Measurements from ENCODE around the gene DNASE1L1.
"Not testable (repeated sequence)": the region's sequence is repeated elsewhere in the genome, so short reads cannot be mapped to it uniquely, and the experiment has no call there.

Gene DNASE1L1

DNA sequence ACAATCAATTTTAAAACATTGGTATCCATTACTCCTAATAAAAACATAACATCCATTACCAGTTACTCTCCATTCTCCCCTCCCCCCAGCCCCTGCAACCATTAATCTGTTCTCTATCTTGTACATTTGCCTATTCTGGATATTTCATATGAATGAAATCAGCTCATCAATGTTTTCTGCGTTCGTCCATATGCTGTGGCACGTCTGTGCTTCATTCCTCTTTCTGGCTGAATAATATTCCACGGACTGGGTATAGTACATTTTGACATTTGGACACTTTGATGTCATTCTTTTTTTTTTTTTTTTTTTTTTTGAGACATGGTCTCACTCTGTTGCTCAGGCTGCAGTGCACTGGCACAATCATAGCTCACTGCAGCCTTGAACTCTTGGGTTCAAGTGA is 5.2 kb downstream of the DNASE1L1 start:
- DNase-seq (ENCODE audit: low read depth) = no peak

- DNase-seq (ENCODE audit: low read depth) = no peak
Observed at GRCh38 chrX:154403192-154403591, 5.9 kb downstream of the DNASE1L1 start.

GRCh38 chrX:154402622-154403127 is 6.4 kb downstream of the DNASE1L1 start:
- no peak for DNase-seq (ENCODE audit: low read depth)

- no peak for DNase-seq (ENCODE audit: low read depth)
Observed at GRCh38 chrX:154401918-154402621, 7.0 kb downstream of the DNASE1L1 start.

DNA sequence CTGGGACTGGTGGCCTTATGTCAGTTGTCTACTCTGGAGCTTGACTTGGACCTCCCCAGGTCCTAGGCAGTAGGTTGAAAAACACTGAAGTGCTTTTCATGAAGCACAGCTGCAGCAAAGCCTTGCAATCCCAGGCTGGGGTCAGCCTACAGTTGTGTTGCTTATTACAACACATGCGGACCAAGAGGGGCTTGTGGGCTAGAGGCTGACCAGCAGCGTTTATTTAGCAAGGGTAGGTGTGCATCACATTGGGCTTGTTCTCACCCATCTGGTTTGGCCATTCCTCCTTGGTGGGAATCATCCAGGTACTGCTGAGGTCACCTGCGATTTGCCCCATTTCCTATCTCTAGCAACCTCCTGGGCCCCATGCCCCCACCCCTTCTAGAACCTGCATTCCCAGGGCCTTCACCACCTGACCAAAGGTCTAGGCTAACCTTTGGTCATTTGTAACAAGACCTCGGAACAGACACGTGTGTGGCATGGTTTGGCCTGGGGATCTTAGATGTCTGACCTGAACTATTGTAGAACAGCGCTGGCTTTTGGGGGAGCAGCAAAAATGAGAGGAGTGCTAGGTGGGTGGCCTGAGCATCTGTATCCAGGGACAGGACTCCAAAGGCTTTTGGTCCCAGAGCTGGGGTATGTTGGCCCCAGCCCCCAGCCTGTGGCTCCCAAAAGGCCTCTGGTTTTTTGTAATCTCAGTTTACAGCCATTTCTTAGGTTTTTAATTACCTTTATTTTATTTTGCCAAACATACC is 7.8 kb downstream of the DNASE1L1 start:
- no peak for DNase-seq (ENCODE audit: low read depth)

DNA sequence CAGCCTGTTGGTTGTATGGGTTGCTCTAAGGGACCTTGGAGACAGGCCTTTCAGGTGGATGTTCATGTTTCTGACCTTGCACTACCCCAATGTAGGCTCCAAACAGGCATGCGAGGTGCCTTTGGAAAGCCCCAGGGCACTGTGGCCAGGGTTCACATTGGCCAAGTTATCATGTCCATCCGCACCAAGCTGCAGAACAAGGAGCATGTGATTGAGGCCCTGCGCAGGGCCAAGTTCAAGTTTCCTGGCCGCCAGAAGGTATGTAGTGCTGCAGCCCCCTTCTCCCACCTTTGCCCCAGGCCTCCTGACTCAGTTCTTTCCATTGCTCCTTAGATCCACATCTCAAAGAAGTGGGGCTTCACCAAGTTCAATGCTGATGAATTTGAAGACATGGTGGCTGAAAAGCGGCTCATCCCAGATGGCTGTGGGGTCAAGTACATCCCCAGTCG is 8.7 kb downstream of the DNASE1L1 start:
- not testable (repeated sequence) for DNase-seq (ENCODE audit: low read depth)

GRCh38 chrX:154399527-154400368 is 9.3 kb downstream of the DNASE1L1 start:
- DNase-seq (ENCODE audit: low read depth) = no peak

DNA sequence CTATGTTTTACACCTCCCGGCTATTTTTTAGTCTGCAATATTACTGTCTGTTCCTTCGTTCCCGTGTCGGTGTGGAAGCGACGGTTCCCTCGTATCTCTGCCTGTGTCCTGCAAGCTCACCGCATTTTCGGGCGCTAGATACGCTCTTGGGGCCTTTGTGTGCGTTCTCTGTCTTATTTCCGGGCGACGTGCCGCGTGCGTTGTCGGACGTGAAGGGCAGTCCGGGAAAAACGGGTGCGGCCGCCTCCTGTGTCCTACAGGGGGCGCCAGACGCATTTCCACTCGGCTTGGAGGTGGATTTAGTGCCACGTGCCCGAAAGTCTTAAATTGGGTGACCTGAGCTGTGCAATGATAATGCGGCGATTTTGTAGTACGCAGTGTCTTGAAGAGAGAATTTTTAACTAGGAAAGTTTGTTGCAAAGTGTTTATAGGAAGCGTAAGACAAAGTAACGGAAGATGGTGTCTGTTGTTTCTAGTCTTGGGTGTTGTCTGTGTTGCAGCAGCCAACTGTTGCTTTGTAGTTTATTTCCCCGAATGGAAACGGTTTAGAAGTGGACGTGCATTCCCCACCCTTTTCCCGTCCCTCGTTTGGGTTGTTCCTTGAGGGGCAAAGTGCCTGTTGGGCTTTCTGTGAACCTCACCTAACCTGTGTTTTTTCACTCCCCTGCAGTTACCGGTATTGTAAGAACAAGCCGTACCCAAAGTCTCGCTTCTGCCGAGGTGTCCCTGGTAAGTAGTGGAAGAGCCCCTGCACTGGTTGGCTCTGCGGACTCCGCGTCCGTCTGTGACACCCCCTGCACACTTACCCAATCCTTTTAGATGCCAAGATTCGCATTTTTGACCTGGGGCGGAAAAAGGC is 10.2 kb downstream of the DNASE1L1 start:
- DNase-seq (ENCODE audit: low read depth) = peak; percentile 48

GRCh38 chrX:154397888-154398667 is 11.0 kb downstream of the DNASE1L1 start, which contains the start of gene RPL10:
RPL10 (plus strand) TSS chrX:154398377; CDS start chrX:154398520, 143 bp downstream.
- DNase-seq (ENCODE audit: low read depth) = peak; percentile 58

GRCh38 chrX:154396973-154397887 is 11.8 kb downstream of the DNASE1L1 start:
- peak; percentile 42 for DNase-seq (ENCODE audit: low read depth)

DNA sequence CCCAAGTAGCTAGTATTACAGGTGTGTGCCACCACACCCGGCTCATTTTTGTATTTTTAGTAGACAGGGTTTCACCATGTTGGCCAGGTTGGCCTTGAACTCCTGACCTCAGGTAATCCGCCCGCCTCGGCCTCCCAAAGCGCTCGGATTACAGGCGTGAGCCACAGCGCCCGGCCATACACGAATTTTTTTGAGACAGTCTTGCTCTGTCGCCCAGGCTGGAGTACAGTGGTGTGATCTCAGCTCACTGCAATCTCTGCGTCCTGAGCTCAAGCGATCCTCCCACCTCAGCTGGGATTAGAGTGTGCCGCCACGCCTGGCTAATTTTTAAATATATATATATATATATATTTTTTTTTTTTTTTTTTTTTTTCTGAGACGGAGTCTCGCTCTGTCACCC is 12.7 kb downstream of the DNASE1L1 start:
- DNase-seq (ENCODE audit: low read depth) = not testable (repeated sequence)

DNA sequence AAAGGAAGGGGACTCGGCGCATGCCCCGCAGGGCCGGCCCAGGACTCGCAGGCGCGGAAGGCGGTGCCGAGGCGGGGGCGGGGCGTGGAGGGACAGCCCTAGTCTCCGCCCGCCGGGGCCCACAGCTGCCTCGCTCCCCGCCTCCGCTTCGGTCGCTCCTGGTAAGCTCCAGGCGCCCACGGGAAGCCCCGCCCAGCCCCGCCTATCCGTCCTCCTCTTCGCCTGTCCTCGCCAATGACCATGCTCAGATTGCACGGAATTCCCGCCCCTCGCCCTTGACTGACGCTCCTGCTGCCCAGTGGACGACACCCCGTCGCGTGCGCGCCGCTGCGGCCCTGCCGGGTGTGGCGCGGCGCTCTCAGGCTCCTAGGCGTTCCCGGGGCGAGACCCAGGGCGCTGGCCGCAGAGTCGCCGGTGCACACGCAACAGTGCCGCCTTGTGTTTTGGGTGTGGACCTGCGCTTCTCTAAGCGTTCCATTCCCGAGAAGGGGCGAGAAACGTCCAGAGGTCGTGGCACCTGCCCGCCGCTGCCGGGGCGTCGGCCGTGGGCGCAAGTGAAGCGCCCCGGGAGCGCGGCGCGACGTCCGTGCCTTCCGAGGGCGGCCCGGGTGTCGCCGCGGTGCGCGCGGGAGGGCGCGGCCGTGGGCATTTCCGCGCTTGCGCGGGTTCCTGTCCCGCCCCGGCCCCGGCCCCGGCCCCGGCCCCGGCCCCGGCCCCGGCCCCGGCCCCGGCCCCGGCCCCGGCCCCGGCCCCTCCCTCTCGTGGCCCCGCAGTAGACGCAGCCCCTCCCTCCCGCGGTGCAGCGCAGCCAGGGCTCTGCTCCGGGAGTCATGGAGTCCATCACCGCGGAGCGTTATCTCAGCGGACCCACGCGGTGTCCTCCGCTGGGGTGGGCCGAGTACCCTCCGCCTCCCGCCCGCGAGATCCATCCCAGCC is 19.0 kb downstream of the DNASE1L1 start:
- DNase-seq (ENCODE audit: low read depth) = not testable (repeated sequence)

GRCh38 chrX:154388649-154389048 is 20.4 kb downstream of the DNASE1L1 start:
- not testable (repeated sequence) for DNase-seq (ENCODE audit: low read depth)

GRCh38 chrX:154388094-154388493 is 21.0 kb downstream of the DNASE1L1 start:
- not testable (repeated sequence) for DNase-seq (ENCODE audit: low read depth)

DNA sequence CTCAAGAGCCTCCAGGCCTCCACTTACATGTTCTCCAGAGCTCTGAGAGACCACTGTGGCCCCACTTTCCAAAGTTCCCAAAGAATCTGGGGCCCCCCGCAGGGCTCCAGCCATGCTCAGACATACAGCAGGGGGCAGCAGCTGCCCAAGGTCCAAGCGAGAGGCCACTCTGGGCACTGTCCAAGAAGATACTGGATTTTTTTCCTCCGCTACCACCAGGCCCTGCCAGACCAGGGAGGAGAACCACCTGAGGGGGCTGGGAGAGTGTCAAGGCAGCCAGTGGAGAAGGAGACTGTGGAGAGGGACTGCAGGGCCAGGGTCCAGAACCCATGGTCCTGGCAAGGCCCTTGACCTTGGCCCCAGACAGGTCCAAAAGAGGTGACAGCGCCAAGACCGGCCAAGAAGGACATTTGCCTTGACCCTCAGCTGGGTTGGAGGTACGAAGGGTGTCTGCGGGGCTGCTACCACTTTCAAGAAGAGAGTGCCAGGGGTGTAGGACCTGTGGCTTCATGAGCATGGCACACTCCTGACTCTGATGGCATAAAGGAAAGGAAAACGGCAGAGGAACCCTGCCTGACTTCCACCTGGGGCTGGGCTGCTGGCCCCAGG is 24.7 kb downstream of the DNASE1L1 start:
- no peak for DNase-seq (ENCODE audit: low read depth)

DNA sequence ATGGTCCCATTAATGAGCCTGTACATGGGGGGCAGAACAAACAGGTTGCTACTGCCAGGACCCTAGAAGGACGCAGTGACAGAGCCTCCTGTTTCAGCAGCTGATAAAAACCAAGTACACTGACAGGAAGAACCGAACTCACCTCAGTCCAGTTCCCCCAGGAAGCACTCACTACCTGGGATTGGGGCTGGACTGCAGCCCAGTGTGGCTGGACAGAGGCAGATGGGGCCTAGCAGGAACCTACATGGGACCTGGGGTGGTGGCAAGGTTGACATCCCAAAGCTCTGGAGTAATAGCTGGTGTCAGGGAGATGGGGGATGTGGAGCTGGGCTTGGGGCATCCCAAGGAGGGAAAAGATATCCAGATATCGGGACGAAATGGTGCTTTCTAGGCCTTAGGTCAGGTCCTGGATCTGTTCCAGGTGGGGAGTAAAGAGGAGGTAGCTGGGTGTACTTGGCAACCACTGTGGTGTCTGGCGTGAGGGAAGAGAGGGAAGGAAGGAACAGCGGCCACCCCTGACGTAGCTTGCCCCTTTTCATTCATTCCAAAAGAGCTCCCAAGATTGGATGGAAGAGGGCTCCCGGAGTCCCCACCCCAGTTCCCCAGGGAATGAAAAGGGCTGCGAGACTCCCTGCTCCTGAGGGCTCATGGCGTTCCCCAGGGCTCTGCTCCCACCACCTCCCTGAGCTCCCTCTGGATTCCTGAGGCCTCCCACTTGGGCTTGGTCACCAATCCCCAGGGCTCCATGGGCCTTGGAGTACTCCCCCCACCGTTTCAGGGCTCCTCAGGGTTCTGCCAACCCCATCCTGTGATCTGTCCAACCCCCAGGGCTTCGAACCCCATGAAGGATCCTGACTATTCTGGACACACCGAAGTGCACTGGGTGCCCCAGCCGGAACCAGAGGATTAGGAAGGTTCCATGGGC is 25.4 kb downstream of the DNASE1L1 start:
- DNase-seq (ENCODE audit: low read depth) = no peak
